NCI-H1092 (cell line): ENCODE measurements around the gene RBAK.
A peak's percentile ranks its signal among the peaks of the same experiment; 100 is the strongest.
"Not testable (repeated sequence)": the region's sequence is repeated elsewhere in the genome, so short reads cannot be mapped to it uniquely, and the experiment has no call there.

Experiments used
- DNase-seq: peaks from one replicate; lab custom pipeline; 2025; lab: John Stamatoyannopoulos, UW

RBAK gene

DNA sequence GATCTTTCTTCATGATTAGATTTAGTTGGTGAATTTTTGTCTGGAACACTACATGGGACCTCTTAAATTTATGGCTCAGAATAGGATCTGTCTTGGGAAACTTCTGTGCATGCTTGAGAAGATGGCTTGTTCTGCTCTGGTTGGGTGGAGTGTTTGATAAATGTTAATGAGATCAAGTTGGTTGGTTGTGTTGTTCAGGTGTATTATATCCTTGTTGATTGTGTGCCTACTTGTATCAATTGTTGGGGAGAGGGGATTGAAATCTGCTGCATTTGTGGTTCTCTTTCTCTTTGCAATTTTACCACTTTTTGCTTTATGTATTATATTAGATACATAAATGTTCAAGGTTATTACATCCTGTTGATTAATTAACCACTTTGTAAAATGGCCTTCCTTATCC, 6.1 kb downstream of the RBAK start:
- not testable (repeated sequence) for DNase-seq

DNA sequence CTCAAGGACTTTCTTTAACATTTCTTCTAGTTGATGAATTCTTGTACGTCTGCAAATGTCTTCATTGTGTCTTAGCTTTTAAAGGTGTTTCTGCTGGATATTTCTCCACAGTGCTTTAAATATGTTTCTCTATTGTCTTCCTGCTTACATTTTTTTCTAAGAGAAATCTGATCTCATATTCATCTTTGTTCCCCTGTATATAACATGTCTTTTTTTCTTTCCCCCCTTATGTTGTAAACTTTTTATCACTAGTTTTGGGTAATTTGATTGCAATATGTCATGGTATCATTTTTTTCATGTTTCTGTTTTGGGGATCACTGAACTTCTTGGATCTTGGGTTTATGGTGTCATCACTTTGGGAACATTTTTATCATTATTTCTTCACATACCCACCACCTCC, 7.5 kb downstream of the RBAK start:
- no peak for DNase-seq

DNA sequence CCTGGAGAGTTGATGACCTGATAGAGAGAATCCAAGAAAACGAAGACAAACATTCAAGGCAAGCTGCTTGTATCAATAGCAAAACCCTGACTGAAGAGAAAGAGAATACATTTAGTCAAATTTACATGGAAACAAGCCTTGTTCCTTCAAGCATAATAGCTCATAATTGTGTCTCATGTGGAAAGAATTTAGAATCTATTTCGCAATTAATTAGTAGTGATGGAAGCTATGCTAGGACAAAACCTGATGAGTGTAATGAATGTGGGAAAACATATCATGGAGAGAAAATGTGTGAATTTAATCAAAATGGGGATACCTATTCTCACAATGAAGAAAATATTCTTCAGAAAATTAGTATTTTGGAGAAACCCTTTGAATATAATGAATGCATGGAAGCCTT, 18.0 kb downstream of the RBAK start:
- no peak for DNase-seq

DNA sequence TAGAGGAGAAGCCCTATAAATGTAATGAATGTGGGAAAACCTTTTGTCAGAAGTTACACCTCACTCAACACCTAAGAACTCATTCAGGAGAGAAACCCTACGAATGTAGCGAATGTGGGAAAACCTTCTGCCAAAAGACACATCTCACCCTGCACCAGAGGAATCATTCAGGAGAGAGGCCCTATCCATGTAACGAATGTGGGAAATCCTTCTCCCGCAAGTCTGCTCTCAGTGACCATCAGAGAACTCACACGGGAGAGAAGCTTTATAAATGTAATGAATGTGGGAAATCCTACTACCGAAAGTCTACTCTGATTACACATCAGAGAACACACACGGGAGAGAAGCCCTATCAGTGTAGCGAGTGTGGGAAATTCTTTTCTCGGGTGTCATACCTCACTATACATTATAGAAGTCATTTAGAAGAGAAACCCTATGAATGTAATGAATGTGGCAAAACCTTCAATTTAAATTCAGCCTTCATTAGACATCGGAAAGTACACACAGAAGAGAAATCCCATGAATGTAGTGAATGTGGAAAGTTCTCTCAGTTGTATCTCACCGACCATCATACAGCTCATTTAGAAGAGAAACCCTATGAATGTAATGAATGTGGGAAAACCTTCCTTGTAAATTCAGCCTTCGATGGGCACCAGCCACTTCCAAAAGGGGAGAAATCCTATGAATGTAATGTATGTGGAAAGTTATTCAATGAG, 18.9 kb downstream of the RBAK start:
- DNase-seq = no peak

DNA sequence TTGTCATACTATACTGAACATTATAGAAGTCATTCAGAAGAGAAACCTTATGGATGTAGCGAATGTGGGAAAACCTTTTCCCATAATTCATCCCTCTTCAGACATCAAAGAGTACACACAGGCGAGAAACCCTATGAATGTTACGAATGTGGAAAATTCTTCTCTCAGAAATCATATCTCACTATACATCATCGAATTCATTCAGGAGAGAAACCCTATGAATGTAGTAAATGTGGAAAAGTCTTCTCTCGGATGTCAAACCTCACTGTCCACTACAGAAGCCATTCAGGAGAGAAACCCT, 19.4 kb downstream of the RBAK start:
- no peak for DNase-seq

DNA sequence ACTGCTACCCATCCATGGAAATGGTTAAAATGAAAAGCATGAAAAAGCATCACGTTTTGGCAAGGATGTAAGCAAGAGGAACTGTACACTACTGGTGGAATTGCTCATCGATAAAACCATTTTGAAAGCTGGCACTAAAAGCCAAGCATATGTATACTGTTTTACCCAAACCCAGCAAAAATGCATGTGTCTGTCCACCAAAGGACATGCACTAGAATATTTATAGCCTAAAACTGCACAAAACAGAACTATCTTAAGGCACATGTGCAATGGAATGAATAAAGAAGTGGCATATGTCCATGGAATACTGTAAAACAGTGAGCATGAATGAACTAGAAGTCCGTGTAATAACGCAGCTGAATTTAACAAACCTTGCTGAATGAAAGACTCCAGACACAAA, 22.9 kb downstream of the RBAK start:
- DNase-seq = no peak

DNA sequence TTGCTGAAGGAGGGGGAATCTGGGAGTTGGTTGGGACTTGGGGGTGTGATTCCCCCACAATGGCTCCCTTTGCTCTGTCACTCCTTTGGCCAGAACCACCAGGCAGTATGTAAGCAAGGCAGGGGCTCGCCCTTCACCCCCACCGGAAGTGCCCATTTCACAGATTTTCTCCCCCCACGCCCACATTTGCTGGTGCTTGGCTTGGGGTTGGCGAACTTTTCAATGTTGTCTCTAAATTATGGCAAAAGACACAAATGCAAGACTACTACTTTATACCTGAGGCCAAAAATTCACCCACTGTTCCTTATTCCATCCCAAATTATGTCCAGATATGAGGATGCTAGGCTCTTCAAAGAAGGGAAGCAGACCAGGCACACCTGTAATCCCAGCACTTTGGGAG, 24.5 kb downstream of the RBAK start:
- no peak for DNase-seq

DNA sequence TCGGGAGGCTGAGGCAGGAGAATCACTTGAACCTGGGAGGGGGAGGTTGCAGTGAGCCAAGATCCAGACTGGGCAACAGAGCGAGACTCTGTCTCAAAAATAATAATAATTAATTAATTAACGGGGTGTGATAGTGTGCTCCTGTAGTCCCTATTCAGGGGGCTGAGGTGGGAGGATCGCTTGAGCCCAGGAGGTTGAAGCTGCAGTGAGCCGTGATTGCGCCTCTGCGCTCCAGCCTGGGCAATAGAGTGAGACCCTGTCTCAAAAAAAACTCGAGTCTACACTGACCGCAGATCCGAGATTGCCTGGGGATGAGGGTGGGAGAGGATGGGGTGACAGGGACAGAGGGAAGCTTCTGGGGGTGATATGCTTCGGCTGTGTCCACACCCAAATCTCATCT, 29.5 kb downstream of the RBAK start:
- DNase-seq = not testable (repeated sequence)

DNA sequence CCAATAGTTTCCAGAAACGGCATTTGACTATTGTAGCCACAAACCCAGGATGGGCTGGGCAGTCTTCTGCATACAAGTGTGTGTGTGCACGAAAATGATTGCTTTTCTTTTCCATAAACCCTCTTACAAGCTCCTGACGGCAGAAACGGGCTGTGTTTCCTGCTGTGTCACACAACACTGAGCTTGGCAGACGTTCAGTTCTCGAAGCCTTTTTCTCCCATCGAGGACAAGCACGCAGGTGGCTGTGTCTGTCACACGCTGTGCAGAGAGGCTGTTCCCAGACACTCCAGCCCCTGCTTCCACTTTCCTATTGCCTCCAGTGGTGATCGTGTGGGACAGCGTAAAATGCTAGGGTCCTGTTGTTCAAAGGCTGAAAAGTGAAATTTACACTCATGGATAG, 32.1 kb downstream of the RBAK start:
- DNase-seq = peak; percentile 91

DNA sequence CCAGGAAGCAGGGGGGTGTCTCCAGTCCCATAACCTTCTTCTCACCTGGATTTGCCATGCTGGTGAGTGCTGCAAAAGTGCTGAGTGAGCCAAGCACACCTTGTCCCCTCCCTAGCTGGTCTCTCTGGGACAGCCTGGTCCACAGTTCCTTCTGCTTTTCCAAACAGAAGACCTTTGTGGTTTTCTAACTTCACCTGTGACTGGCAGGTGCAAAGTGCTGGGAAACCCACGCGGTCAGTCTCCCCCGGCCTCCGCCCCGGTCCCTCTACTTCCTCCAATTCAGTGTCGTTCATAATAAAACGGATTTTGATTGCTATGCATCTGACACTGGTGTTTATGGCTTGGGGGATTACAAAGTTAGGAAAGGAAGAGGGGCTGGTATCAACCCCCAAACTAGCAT, 37.1 kb downstream of the RBAK start:
- DNase-seq = no peak

DNA sequence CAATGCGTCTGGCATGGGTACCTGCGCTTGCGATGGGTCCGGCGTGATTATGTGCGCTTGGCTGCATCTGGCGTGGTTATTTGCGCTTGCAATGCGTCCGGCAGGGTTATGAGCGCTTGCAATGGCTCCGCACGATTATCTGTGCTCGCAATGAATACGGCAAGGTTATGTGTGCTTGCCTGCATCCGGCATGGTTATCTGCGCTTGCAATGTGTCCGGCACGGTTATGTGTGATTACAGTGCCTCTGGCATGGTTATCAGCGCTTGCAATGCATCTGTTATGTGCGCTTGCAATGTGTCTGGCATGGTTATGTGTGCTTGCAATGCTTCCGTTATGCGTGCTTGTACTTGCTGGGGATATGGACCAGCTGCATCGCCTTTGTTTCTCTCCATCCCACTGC, 37.7 kb downstream of the RBAK start:
- DNase-seq = no peak

DNA sequence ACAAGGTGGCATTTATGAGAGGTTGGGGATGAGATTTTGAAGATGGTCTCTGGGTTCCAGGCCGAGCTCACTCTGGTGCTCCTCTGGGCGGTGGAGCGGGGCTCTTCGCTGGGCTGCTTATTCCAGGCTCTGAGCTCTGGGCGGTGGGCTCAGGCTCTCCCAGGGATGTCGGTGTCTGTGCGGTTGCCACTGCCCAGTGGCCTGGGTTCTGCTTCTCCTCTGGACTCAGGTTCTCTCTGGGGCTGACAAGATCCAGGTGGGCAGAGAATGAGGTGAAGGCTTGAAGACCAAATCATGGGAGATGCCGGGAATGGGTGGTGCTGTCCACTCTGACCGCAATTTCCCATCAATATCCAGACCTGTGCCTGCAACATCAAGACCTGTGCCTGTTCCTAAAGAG, 40.6 kb downstream of the RBAK start:
- DNase-seq = no peak

DNA sequence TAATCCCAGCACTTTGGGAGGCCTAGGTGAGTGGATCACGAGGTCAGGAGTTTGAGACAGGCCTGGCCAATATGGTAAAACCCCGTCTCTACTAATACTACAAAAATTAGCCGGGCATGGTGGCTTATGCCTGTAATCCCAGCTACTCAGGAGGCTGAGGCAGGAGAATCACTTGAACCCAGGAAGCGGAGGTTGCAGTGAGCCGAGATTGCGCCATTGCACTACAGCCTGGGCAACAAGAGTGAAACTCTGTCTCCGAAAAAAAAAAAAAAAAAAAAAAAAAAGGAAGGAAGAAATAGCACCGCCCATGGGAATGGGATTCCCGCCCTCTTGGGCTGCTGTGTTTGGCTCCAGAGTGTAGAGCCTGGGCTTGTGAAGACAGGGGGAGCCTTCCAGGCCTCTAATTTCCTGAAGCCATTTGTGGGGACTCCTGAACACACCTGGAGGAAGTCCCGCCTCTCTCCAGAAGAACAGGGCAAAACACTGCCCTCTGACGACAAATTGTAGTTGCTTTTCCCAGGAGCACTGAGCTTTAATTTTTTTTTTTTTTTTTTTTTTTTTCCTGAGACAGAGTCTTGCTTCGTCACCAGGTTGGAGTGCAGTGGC, 42.7 kb downstream of the RBAK start:
- DNase-seq = not testable (repeated sequence)

DNA sequence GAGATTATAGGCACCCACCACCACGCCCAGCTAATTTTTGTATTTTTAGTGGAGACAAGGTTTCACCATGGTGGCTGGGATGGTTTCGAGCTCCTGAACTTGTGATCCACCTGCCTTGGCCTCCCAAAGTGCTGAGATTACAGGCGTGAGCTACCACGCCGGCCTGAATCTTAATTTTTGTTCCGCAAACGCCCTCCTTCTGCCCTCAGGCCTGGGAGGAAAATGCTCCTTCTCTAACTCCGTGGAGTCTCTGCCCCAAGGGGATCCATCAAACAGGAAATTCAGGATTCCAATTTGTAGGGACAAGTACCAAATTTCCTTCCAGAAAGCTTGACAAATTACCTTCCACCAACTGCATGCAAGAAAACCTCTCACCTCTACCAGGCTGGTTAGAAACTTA, 43.2 kb downstream of the RBAK start:
- no peak for DNase-seq

DNA sequence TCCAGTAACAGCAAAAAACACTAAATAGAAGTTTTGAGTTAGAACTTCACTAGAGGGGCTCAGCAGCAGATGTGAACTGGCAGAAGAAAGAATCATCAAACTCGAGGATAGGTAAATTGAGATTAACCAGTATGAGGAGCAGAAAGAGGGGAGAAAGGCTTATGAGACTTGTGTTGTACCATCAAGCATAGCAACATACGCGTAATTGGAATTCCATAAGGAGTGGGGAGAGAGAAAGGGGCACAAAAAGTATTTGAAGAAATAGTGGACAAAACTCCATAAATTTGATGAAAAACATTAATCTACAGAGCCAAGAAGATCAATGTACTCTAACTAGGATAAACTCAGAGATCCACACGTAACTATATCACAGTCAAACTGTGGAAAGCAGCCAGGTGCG, 48.3 kb downstream of the RBAK start:
- no peak for DNase-seq

DNA sequence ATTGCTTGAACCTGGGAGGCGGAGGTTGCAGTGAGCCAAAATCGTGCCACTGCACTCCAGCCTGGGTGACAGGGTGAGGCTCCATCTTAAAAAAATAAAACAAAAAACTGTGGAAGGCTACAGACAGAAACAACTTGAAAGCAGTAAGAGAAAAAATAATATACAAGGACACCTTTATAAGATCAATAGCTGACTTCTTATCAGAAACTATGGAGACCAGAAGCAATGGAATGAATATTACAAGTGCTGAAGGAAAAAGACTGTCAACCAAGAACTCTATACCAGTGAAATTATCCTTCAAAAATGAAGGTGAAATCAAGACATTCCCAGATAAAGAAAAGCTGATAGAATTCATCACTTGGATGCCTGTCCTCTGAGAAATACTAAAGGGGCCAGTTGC, 49.0 kb downstream of the RBAK start:
- no peak for DNase-seq

DNA sequence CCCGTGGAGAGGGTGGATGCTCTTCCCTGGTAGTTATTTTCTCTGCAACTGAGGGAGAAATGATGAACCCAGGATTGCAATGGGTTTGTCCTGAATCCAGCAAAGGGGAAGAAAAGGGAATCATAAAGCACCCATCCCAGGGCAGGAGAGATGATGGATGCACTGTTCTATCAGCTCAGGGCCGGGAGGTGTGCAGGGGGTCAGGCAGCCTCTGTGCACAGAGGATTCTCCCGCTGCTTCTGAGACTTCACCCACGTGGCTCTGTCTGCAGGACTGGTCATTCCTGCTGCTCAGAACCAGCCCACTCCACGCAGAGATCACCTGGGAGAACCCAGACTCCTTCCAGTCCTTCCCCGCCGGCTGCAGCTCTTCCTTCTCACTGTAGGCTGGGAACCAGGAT, 70.7 kb downstream of the RBAK start:
- DNase-seq = no peak

DNA sequence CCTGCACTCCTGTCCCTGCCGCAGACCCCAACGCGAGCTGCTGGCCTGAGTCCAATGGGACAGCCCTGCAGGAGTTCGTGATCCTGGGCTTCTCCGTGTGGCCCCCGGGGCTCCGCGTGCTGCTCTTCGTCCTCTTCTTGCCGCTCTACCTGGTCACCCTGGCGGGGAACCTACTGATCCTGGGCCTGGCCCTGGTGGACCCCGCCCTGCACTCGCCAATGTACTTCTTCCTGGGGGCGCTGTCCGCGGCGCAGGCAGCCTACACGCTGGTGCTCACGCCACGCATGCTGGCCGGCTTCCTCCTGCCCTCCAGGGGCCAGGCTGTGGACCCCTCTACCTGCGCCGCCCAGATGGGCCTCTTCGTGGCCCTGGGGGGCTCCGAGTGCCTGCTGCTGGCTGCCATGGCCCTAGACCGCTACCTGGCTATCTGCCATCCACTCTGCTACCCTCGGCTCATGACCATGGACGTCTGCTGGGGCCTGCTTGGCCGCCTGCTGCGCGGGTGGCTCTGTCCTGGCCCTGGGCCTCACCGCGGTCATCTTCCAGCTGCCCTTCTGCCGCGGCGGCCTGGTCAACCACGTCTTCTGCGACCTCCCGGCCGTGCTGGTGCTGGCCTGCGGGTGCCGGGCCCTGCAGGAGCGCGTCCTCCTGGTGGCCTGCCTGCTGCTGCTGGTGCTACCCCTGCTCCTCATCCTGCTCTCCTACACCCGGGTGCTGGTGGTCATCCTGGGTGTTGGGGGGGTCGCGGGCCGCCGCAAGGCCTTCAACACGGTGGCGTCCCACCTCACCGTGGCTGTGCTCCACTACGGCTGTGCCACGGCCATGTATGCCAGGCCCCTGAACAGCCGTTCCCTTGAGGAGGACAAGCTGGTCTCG, 71.7 kb downstream of the RBAK start:
- no peak for DNase-seq
